Osteoblast (primary cell): ENCODE measurements around the gene CDC42BPA. TPM values are rescaled to one million over a fixed set of nuclear protein-coding genes. Genes with fewer than 3 reads are reported as not detected.

Experiments used
- DNase-seq: peaks from one replicate; pipeline ENCODE4 v3.0.0; 2011; ENCODE audit warnings: low spot score, mixed read lengths; ENCODE audit not compliant: insufficient read length; ENCODE audit errors: missing footprints
- H2AFZ ChIP-seq: 2 replicates; pipeline ENCODE4 v1.6.0; 2011; ENCODE audit warnings: mild to moderate bottlenecking, low read length
- H3K27ac ChIP-seq: 2 replicates; pipeline ENCODE4 v1.5.1; 2011; ENCODE audit warnings: mild to moderate bottlenecking, low read depth, low read length, moderate library complexity
- H3K27me3 ChIP-seq: 2 replicates; pipeline ENCODE4 v1.6.0; 2012; ENCODE audit warnings: mild to moderate bottlenecking, control low read depth, inconsistent platforms, low read length, moderate library complexity; ENCODE audit not compliant: insufficient read depth
- H3K36me3 ChIP-seq: 2 replicates; pipeline ENCODE4 v1.5.1; 2011; ENCODE audit warnings: mild to moderate bottlenecking, low read length, control low read depth, moderate library complexity; ENCODE audit not compliant: insufficient read depth
- H3K4me1 ChIP-seq: 2 replicates; pipeline ENCODE4 v1.5.1; 2011; ENCODE audit warnings: mild to moderate bottlenecking, low read length, control low read depth, moderate library complexity; ENCODE audit not compliant: insufficient read depth
- H3K4me2 ChIP-seq: 2 replicates; pipeline ENCODE4 v1.6.0; 2011; ENCODE audit warnings: mild to moderate bottlenecking, low read length; ENCODE audit not compliant: insufficient read depth
- H3K4me3 ChIP-seq: fragments of 200-600 bp; sonication (generic); 3 replicates; pipeline ENCODE4 v1.5.1; 2012; ENCODE audit warnings: mild to moderate bottlenecking, low read length, inconsistent platforms; ENCODE audit not compliant: insufficient read depth
- H3K79me2 ChIP-seq: 2 replicates; pipeline ENCODE4 v1.6.0; 2012; ENCODE audit warnings: mild to moderate bottlenecking, low read length, control low read depth, inconsistent platforms; ENCODE audit not compliant: insufficient read depth
- H3K9me3 ChIP-seq: 2 replicates; pipeline ENCODE4 v1.5.1; 2011; ENCODE audit warnings: low read depth, low read length, control low read depth
- H4K20me1 ChIP-seq: 2 replicates; pipeline ENCODE4 v1.6.0; 2012; ENCODE audit warnings: mild to moderate bottlenecking, low read length, control low read depth; ENCODE audit not compliant: insufficient read depth
- CTCF ChIP-seq: IDR thresholded peaks from 2 replicates; pipeline ENCODE4 v1.5.1; 2011; ENCODE audit warnings: mild to moderate bottlenecking, low read depth, low read length, moderate library complexity; ENCODE audit errors: extremely low read depth
- total RNA-seq: library from RNA; depleted of rRNA; stranded (reverse); fragments of >200 nt; gene quantifications from 2 replicates; pipeline ENCODE4 v1.2.3, GENCODE V29; 2012

CDC42BPA gene
- total RNA-seq, 1 donor, result 77.8 TPM

- H3K27me3 ChIP-seq, result no peaks in the 10 kb centered on the region
- no peak for DNase-seq
- no peaks in the 10 kb centered on the region for H4K20me1 ChIP-seq
- H3K27ac ChIP-seq, result no peak overlapping the region
- no peak overlapping the region for H3K4me3 ChIP-seq
- H3K4me1 ChIP-seq, result peaks cover 5% of the 10 kb centered on the region
- no peak overlapping the region for H3K4me2 ChIP-seq
- TF ChIP-seq CTCF, result no peak
- H3K9me3 ChIP-seq, result no peaks in the 10 kb centered on the region
- no peaks in the 10 kb centered on the region for H3K79me2 ChIP-seq
- H2AFZ ChIP-seq, result no peak overlapping the region
- no peaks in the 10 kb centered on the region for H3K36me3 ChIP-seq
Measured at GRCh38 chr1:226946285-226946684, 372.0 kb downstream of the CDC42BPA start.

GRCh38 chr1:226945858-226946245 lies 372.4 kb downstream of the CDC42BPA start:
- H2AFZ ChIP-seq, result no peak overlapping the region
- H3K27ac ChIP-seq, result no peak overlapping the region
- no peak for DNase-seq
- H3K4me3 ChIP-seq, result no peak overlapping the region
- H3K79me2 ChIP-seq, result no peaks in the 10 kb centered on the region
- H3K27me3 ChIP-seq, result no peaks in the 10 kb centered on the region
- H3K9me3 ChIP-seq, result no peaks in the 10 kb centered on the region
- no peaks in the 10 kb centered on the region for H4K20me1 ChIP-seq
- peaks cover 7% of the 10 kb centered on the region for H3K4me1 ChIP-seq
- no peaks in the 10 kb centered on the region for H3K36me3 ChIP-seq
- no peak overlapping the region for H3K4me2 ChIP-seq
- TF ChIP-seq CTCF, result no peak

- H2AFZ ChIP-seq, result no peak overlapping the region
- no peak overlapping the region for H3K4me2 ChIP-seq
- H3K27ac ChIP-seq, result no peak overlapping the region
- no peak for TF ChIP-seq CTCF
- no peaks in the 10 kb centered on the region for H3K27me3 ChIP-seq
- H3K4me1 ChIP-seq, result peaks cover 13% of the 10 kb centered on the region
- H3K79me2 ChIP-seq, result no peaks in the 10 kb centered on the region
- H3K9me3 ChIP-seq, result no peaks in the 10 kb centered on the region
- H3K36me3 ChIP-seq, result no peaks in the 10 kb centered on the region
- H3K4me3 ChIP-seq, result no peak overlapping the region
- no peak for DNase-seq
- H4K20me1 ChIP-seq, result no peaks in the 10 kb centered on the region
Measured at GRCh38 chr1:226945106-226945857, 373.0 kb downstream of the CDC42BPA start.

GRCh38 chr1:226943927-226944326 lies 374.4 kb downstream of the CDC42BPA start:
- no peaks in the 10 kb centered on the region for H3K79me2 ChIP-seq
- no peaks in the 10 kb centered on the region for H3K27me3 ChIP-seq
- H3K4me1 ChIP-seq, result peaks cover 21% of the 10 kb centered on the region
- TF ChIP-seq CTCF, result no peak
- no peaks in the 10 kb centered on the region for H3K9me3 ChIP-seq
- no peaks in the 10 kb centered on the region for H4K20me1 ChIP-seq
- no peak overlapping the region for H3K27ac ChIP-seq
- no peaks in the 10 kb centered on the region for H3K36me3 ChIP-seq
- H3K4me3 ChIP-seq, result no peak overlapping the region
- H2AFZ ChIP-seq, result no peak overlapping the region
- DNase-seq, result no peak
- no peak overlapping the region for H3K4me2 ChIP-seq
